Esophagus (tissue), 2 donors: ENCODE results near the gene ESRRG. TPM values are rescaled to one million over a fixed set of nuclear protein-coding genes. Genes with fewer than 3 reads are reported as not detected.

ENCODE experiments used
- H3K27ac ChIP-seq, 2 donors: one replicate each; pipeline ENCODE4 v1.5.1; 2013; ENCODE audit warnings: low read depth in 2 of 2, mild to moderate bottlenecking in 2 of 2, inconsistent platforms in 1 of 2, low read length in 1 of 2, moderate library complexity in 1 of 2
- H3K27me3 ChIP-seq, 2 donors: one replicate each; pipeline ENCODE4 v1.6.1; 2013; ENCODE audit warnings: low read length in 2 of 2, control low read depth in 1 of 2, mild to moderate bottlenecking in 1 of 2; ENCODE audit not compliant: insufficient read depth in 2 of 2, control insufficient read depth in 1 of 2
- H3K36me3 ChIP-seq, 2 donors: one replicate each; pipeline ENCODE4 v1.6.1; 2013; ENCODE audit warnings: low read length in 1 of 2; ENCODE audit not compliant: control insufficient read depth in 2 of 2, insufficient read depth in 2 of 2
- H3K4me1 ChIP-seq, 2 donors: one replicate each; pipeline ENCODE4 v1.6.1; 2013; ENCODE audit warnings: low read length in 1 of 2; ENCODE audit not compliant: control insufficient read depth in 2 of 2, insufficient read depth in 2 of 2
- H3K4me3 ChIP-seq, 2 donors: one replicate each; pipeline ENCODE4 v1.5.1; 2013; ENCODE audit warnings: low read length in 2 of 2, mild to moderate bottlenecking in 2 of 2, low read depth in 1 of 2, moderate library complexity in 1 of 2
- H3K9me3 ChIP-seq, 2 donors: one replicate each; pipeline ENCODE4 v1.6.1; 2013; ENCODE audit warnings: mild to moderate bottlenecking in 2 of 2, low read depth in 1 of 2, low read length in 1 of 2, moderate library complexity in 1 of 2; ENCODE audit not compliant: control insufficient read depth in 2 of 2, insufficient read depth in 1 of 2
- WGBS, 2 donors: extraction: QIAGEN DNeasy Blood & Tissue Kit; methylation state at CpG; one replicate each; pipeline ENCODE4 v1.1.7; 2013; 5-methylcytosine and 5-hydroxymethylcytosine counted together
- polyA plus RNA-seq, 2 donors: library from polyadenylated mRNA; stranded (reverse); fragments of 200-250 nt; gene quantifications; one replicate each; pipeline ENCODE4 v1.2.3, GENCODE V29; 2013
- donor health status: healthy with polysubstance abuse.
- donor health status: Bipolar disorder and iron deficiency.

Gene ESRRG
- polyA plus RNA-seq, 2 donors, result 0.12 TPM

- Histone ChIP-seq H3K27ac (no peak overlapping the region), H3K9me3 (no peaks in the 10 kb centered on the region), H3K4me1 (no peaks in the 10 kb centered on the region), H3K4me3 (no peak overlapping the region), H3K36me3 (no peaks in the 10 kb centered on the region), H3K27me3 (no peaks in the 10 kb centered on the region)
- 74 to 75% methylated on average over 4 of the region's 4 CpGs for WGBS, 2 donors
Observed at GRCh38 chr1:216523043-216523442, 200.2 kb downstream of the ESRRG start.

GRCh38 chr1:216521477-216521876 lies 201.8 kb downstream of the ESRRG start:
- H3K36me3 ChIP-seq, result no peaks in the 10 kb centered on the region
- H3K9me3 ChIP-seq, result no peaks in the 10 kb centered on the region
- no peak overlapping the region for H3K4me3 ChIP-seq
- no peaks in the 10 kb centered on the region for H3K27me3 ChIP-seq
- H3K4me1 ChIP-seq, result no peaks in the 10 kb centered on the region
- 80 to 82% methylated on average over 8 of the region's 8 CpGs for WGBS, 2 donors
- H3K27ac ChIP-seq, result no peak overlapping the region

GRCh38 chr1:216518844-216519627 lies 204.2 kb downstream of the ESRRG start:
- no peaks in the 10 kb centered on the region for H3K27me3 ChIP-seq
- WGBS, 2 donors, result 85 to 88% methylated on average over 8 of the region's 8 CpGs
- no peaks in the 10 kb centered on the region for H3K9me3 ChIP-seq
- no peak overlapping the region for H3K27ac ChIP-seq
- H3K4me1 ChIP-seq, result no peaks in the 10 kb centered on the region
- no peaks in the 10 kb centered on the region for H3K36me3 ChIP-seq
- no peak overlapping the region for H3K4me3 ChIP-seq

GRCh38 chr1:216502528-216503162 lies 220.6 kb downstream of the ESRRG start:
- H3K4me1 ChIP-seq, result no peaks in the 10 kb centered on the region
- no peaks in the 10 kb centered on the region for H3K9me3 ChIP-seq
- H3K27ac ChIP-seq, result no peak overlapping the region
- no peak overlapping the region for H3K4me3 ChIP-seq
- no peaks in the 10 kb centered on the region for H3K36me3 ChIP-seq
- WGBS, 2 donors, result 44 to 53% methylated on average over 7 of the region's 7 CpGs
- no peaks in the 10 kb centered on the region for H3K27me3 ChIP-seq

GRCh38 chr1:216500273-216500967 lies 222.8 kb downstream of the ESRRG start:
- WGBS, 2 donors, result 61 to 73% methylated on average over 3 of the region's 3 CpGs
- no peak overlapping the region for H3K27ac ChIP-seq
- no peak overlapping the region for H3K4me3 ChIP-seq
- no peaks in the 10 kb centered on the region for H3K4me1 ChIP-seq
- H3K9me3 ChIP-seq, result no peaks in the 10 kb centered on the region
- no peaks in the 10 kb centered on the region for H3K36me3 ChIP-seq
- H3K27me3 ChIP-seq, result no peaks in the 10 kb centered on the region

- Histone ChIP-seq H3K9me3 (no peaks in the 10 kb centered on the region), H3K36me3 (no peaks in the 10 kb centered on the region), H3K27ac (no peak overlapping the region), H3K4me1 (no peaks in the 10 kb centered on the region), H3K27me3 (no peaks in the 10 kb centered on the region), H3K4me3 (no peak overlapping the region)
- 48 to 61% methylated on average over 8 of the region's 8 CpGs for WGBS, 2 donors
Observed at GRCh38 chr1:216499581-216500272, 223.5 kb downstream of the ESRRG start.

GRCh38 chr1:216498277-216498676 lies 225.0 kb downstream of the ESRRG start:
- Histone ChIP-seq H3K36me3 (no peaks in the 10 kb centered on the region), H3K27ac (no peak overlapping the region), H3K9me3 (peaks cover 0 to 3% of the 10 kb centered on the region in 2 donors), H3K4me3 (no peak overlapping the region), H3K27me3 (no peaks in the 10 kb centered on the region), H3K4me1 (no peaks in the 10 kb centered on the region)
- WGBS, 2 donors, result 82 to 85% methylated on average over 2 of the region's 2 CpGs

GRCh38 chr1:216485042-216485441 lies 238.2 kb downstream of the ESRRG start:
- 72 to 80% methylated on average over 1 of the region's 1 CpG for WGBS, 2 donors
- no peak overlapping the region for H3K27ac ChIP-seq
- H3K36me3 ChIP-seq, result no peaks in the 10 kb centered on the region
- no peak overlapping the region for H3K4me3 ChIP-seq
- H3K27me3 ChIP-seq, result no peaks in the 10 kb centered on the region
- H3K4me1 ChIP-seq, result no peaks in the 10 kb centered on the region
- peaks cover 0 to 5% of the 10 kb centered on the region in 2 donors for H3K9me3 ChIP-seq

GRCh38 chr1:216483672-216484401 lies 239.4 kb downstream of the ESRRG start:
- Histone ChIP-seq H3K4me1 (no peaks in the 10 kb centered on the region), H3K27ac (no peak overlapping the region), H3K9me3 (peaks cover 0 to 5% of the 10 kb centered on the region in 2 donors), H3K4me3 (no peak overlapping the region), H3K27me3 (no peaks in the 10 kb centered on the region), H3K36me3 (no peaks in the 10 kb centered on the region)
- 82 to 87% methylated on average over 1 of the region's 1 CpG for WGBS, 2 donors
